CD4-positive, CD25-positive, alpha-beta regulatory T cell (primary cell): ENCODE measurements around the gene DNM1. TPM values are rescaled to one million over a fixed set of nuclear protein-coding genes. Genes with fewer than 3 reads are reported as not detected.

Source experiments
- ATAC-seq, 2 donors: fragments of 150-1000 bp; cut with Tn5 transposase; one replicate each; pipeline ENCODE4 v1.10.0; 2021; ENCODE audit warnings: low read depth in 2 of 2, moderate number of reproducible peaks in 2 of 2, moderate library complexity in 1 of 2
- DNase-seq, 3 donors: peaks; one replicate each; pipeline versions ENCODE4 v3.0.0 to v3.0.0-alpha.2; 2012 to 2022; ENCODE audit warnings: mixed read lengths in 1 of 3
- H3K27ac ChIP-seq: one replicate; pipeline ENCODE4 v1.7.0; 2013; ENCODE audit warnings: mild to moderate bottlenecking, low read length; ENCODE audit not compliant: insufficient read depth, poor library complexity, severe bottlenecking
- H3K27me3 ChIP-seq: one replicate; pipeline ENCODE4 v1.7.0; 2013; ENCODE audit warnings: low read length; ENCODE audit not compliant: control insufficient read depth, insufficient read depth
- H3K36me3 ChIP-seq: one replicate; pipeline ENCODE4 v1.7.0; 2013; ENCODE audit warnings: mild to moderate bottlenecking, low read length, moderate library complexity; ENCODE audit not compliant: control insufficient read depth, insufficient read depth
- H3K4me1 ChIP-seq: 2 replicates; pipeline ENCODE4 v1.7.0; 2013; ENCODE audit warnings: mild to moderate bottlenecking, low read length; ENCODE audit not compliant: insufficient read depth, control insufficient read depth, poor library complexity, severe bottlenecking
- H3K4me3 ChIP-seq: one replicate; pipeline ENCODE4 v1.7.0; 2013; ENCODE audit warnings: low read depth, mild to moderate bottlenecking, low read length, moderate library complexity
- H3K9me3 ChIP-seq, 2 experiments: 1 replicate in 1 of 2; 2 replicates in 1 of 2; pipeline ENCODE4 v1.7.0; 2013; ENCODE audit warnings: low read length in 2 of 2, mild to moderate bottlenecking in 1 of 2, moderate library complexity in 1 of 2; ENCODE audit not compliant: control insufficient read depth in 2 of 2
- H3K27ac Mint-ChIP-seq, 3 donors: one replicate each; pipeline ENCODE4 v1.8.0; 2020 to 2022; ENCODE audit warnings: mild to moderate bottlenecking in 3 of 3, mixed read lengths in 3 of 3, moderate library complexity in 2 of 3
- H3K27me3 Mint-ChIP-seq: one replicate; pipeline ENCODE4 v1.8.0; 2022; ENCODE audit warnings: mild to moderate bottlenecking, mixed read lengths
- H3K36me3 Mint-ChIP-seq: one replicate; pipeline ENCODE4 v1.8.0; 2020; ENCODE audit warnings: mixed read lengths
- H3K4me1 Mint-ChIP-seq, 4 donors: one replicate each; pipeline ENCODE4 v1.8.0; 2020 to 2022; ENCODE audit warnings: mixed read lengths in 4 of 4, mild to moderate bottlenecking in 1 of 4
- H3K4me3 Mint-ChIP-seq, 4 donors: one replicate each; pipeline ENCODE4 v1.8.0; 2020 to 2022; ENCODE audit warnings: mild to moderate bottlenecking in 4 of 4, mixed read lengths in 4 of 4, moderate library complexity in 3 of 4
- H3K9me3 Mint-ChIP-seq, 7 donors: one replicate each; pipeline ENCODE4 v1.8.0; 2020 to 2022; ENCODE audit warnings: mixed read lengths in 7 of 7, mild to moderate bottlenecking in 3 of 7, moderate library complexity in 2 of 7
- polyA plus RNA-seq, 4 donors: library from polyadenylated mRNA; unstranded; fragments of 300-500 nt; fragmentation: Illumina TruSeq; gene quantifications; one replicate each; pipeline ENCODE4 v1.2.3, GENCODE V29; 2021
- total RNA-seq: library from RNA; stranded (reverse); gene quantifications from one replicate; pipeline ENCODE4 v1.2.3, GENCODE V29; 2022

The DNM1 gene
- total and polyA plus RNA-seq, 5 donors from 2014 or later = 1.5 TPM; not detected in 4

GRCh38 chr9:128254362-128254761 lies 51.2 kb downstream of the DNM1 start:
- H3K27ac Mint-ChIP-seq = no peak overlapping the region
- H3K36me3 Mint-ChIP-seq = peaks cover 12% of the 10 kb centered on the region
- no peaks in the 10 kb centered on the region for H3K9me3 ChIP-seq
- no peak overlapping the region for H3K27ac ChIP-seq
- H3K36me3 ChIP-seq = peaks cover 18% of the 10 kb centered on the region
- peaks cover 0 to 18% (median 8%) of the 10 kb centered on the region in 4 donors for H3K4me1 Mint-ChIP-seq
- ATAC-seq (no peak), DNase-seq (no peak)
- H3K9me3 Mint-ChIP-seq = peaks cover 0 to 1% (median 0%) of the 10 kb centered on the region in 7 donors
- no peaks in the 10 kb centered on the region for H3K27me3 Mint-ChIP-seq
- no peak overlapping the region for H3K4me3 Mint-ChIP-seq
- no peak overlapping the region for H3K4me3 ChIP-seq
- no peaks in the 10 kb centered on the region for H3K27me3 ChIP-seq
- H3K4me1 ChIP-seq = peaks cover 19% of the 10 kb centered on the region

DNA sequence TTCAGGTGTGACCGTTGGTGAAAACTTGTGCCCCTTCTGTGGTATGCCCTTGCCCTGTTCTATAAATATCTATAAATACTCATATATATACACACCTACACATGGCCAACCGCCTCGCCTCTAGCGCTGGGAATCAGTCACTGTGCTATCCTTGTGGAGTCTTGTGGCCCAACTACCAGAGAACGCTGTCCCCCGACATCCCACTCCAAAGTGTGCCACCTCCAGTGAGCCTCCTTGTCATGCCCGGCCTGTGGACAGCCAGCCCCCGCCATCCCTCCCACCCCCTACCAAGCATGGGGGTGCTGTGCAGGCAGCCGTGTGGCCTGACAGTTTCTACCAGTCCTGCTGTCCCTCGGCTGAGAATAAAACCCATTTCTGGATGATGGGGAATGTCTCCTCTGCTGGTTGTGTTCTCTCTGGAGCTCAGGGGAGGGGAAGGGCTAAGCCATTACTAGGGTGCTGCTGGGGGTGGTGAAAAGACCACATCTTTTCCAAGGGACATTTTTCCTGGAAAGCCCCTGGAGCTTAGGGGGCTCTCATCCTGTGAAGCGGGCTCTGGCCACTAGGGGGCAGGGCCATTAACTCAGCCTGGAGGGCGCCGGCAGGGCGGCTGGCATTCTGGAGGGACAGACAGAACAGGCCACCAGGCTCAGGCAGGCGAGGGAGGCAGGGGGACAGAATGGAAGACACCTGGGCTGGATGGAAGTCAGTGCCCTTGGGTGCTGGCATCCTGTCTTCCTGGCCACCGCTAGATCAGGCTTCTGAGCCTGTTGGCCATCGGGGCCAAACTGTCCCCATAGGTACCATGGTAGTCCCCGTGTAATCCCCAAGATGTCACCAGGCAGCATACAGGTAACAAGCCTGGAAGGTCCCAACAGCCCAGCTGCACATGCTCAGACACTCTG lies 51.9 kb downstream of the DNM1 start:
- Mint-ChIP-seq H3K4me3 (peak overlapping the region in 1 of 4 donors; percentile 74), H3K4me1 (peaks cover 0 to 10% (median 7%) of the 10 kb centered on the region in 4 donors), H3K27ac (peak overlapping the region in 1 of 3 donors; percentile 12), H3K9me3 (peaks cover 0 to 1% (median 0%) of the 10 kb centered on the region in 7 donors), H3K36me3 (peaks cover 14% of the 10 kb centered on the region), H3K27me3 (no peaks in the 10 kb centered on the region)
- Histone ChIP-seq H3K27me3 (no peaks in the 10 kb centered on the region), H3K9me3 (no peaks in the 10 kb centered on the region), H3K27ac (no peak overlapping the region), H3K4me3 (no peak overlapping the region), H3K36me3 (peaks cover 24% of the 10 kb centered on the region), H3K4me1 (peaks cover 13% of the 10 kb centered on the region)
- peak; percentile 30 to 45 (median 35) for DNase-seq
- no peak for ATAC-seq

GRCh38 chr9:128257086-128257825 lies 54.1 kb downstream of the DNM1 start:
- H3K4me3 Mint-ChIP-seq = peak overlapping the region in 1 of 4 donors; percentile 27
- Histone ChIP-seq H3K36me3 (peaks cover 39% of the 10 kb centered on the region), H3K4me3 (no peak overlapping the region), H3K27ac (no peak overlapping the region), H3K9me3 (no peaks in the 10 kb centered on the region), H3K27me3 (no peaks in the 10 kb centered on the region), H3K4me1 (no peaks in the 10 kb centered on the region)
- ATAC-seq = no peak
- peaks cover 0 to 1% (median 0%) of the 10 kb centered on the region in 7 donors for H3K9me3 Mint-ChIP-seq
- H3K27ac Mint-ChIP-seq = no peak overlapping the region
- DNase-seq = no peak
- H3K4me1 Mint-ChIP-seq = peaks cover 0 to under 1% (median 0%) of the 10 kb centered on the region in 4 donors
- peaks cover 29% of the 10 kb centered on the region for H3K36me3 Mint-ChIP-seq
- H3K27me3 Mint-ChIP-seq = no peaks in the 10 kb centered on the region

GRCh38 chr9:128257907-128258306 lies 54.7 kb downstream of the DNM1 start:
- Mint-ChIP-seq H3K27me3 (no peaks in the 10 kb centered on the region), H3K27ac (no peak overlapping the region), H3K4me1 (no peaks in the 10 kb centered on the region), H3K4me3 (no peak overlapping the region), H3K36me3 (peaks cover 36% of the 10 kb centered on the region), H3K9me3 (peaks cover 0 to 1% (median 0%) of the 10 kb centered on the region in 7 donors)
- no peaks in the 10 kb centered on the region for H3K4me1 ChIP-seq
- no peaks in the 10 kb centered on the region for H3K9me3 ChIP-seq
- DNase-seq (no peak), ATAC-seq (no peak)
- H3K27me3 ChIP-seq = no peaks in the 10 kb centered on the region
- no peak overlapping the region for H3K4me3 ChIP-seq
- H3K36me3 ChIP-seq = peaks cover 44% of the 10 kb centered on the region
- H3K27ac ChIP-seq = no peak overlapping the region

DNA sequence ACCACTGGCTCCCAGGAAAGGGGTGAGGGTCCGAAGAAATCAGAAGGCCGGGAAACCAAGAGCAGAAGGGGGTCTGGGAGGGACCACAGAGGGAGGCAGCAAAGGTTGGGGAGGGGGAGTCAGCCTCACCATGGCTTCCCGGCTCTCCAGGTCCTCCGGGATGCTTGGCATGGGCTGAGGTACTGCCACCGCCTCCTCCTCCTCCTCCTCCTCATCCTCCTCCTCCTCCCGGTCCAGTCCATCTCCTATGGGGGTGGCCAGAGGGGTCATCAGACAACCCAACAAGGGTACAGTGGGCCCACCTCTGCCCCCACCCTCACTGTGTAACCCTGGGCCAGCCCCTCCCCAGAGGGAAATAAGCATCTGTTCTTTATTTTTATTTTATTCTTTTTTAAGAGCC lies 55.1 kb downstream of the DNM1 start:
- ATAC-seq (no peak), DNase-seq (no peak)
- no peaks in the 10 kb centered on the region for H3K9me3 ChIP-seq
- no peak overlapping the region for H3K27ac Mint-ChIP-seq
- no peak overlapping the region for H3K4me3 ChIP-seq
- peaks cover 0 to 1% (median 0%) of the 10 kb centered on the region in 7 donors for H3K9me3 Mint-ChIP-seq
- H3K27me3 Mint-ChIP-seq = no peaks in the 10 kb centered on the region
- H3K36me3 ChIP-seq = peaks cover 44% of the 10 kb centered on the region
- H3K27me3 ChIP-seq = no peaks in the 10 kb centered on the region
- H3K4me1 ChIP-seq = no peaks in the 10 kb centered on the region
- peaks cover 39% of the 10 kb centered on the region for H3K36me3 Mint-ChIP-seq
- H3K4me3 Mint-ChIP-seq = no peak overlapping the region
- H3K27ac ChIP-seq = no peak overlapping the region
- no peaks in the 10 kb centered on the region for H3K4me1 Mint-ChIP-seq

GRCh38 chr9:128259156-128259555 lies 56.0 kb downstream of the DNM1 start:
- H3K36me3 Mint-ChIP-seq = peaks cover 39% of the 10 kb centered on the region
- H3K4me3 Mint-ChIP-seq = no peak overlapping the region
- H3K9me3 Mint-ChIP-seq = peaks cover 0 to 1% (median 0%) of the 10 kb centered on the region in 7 donors
- no peaks in the 10 kb centered on the region for H3K27me3 ChIP-seq
- H3K9me3 ChIP-seq = no peaks in the 10 kb centered on the region
- H3K27me3 Mint-ChIP-seq = no peaks in the 10 kb centered on the region
- DNase-seq = no peak
- no peak for ATAC-seq
- no peak overlapping the region for H3K4me3 ChIP-seq
- peaks cover 44% of the 10 kb centered on the region for H3K36me3 ChIP-seq
- H3K27ac ChIP-seq = no peak overlapping the region
- H3K4me1 ChIP-seq = no peaks in the 10 kb centered on the region
- peak overlapping the region in 1 of 3 donors; percentile 82 for H3K27ac Mint-ChIP-seq
- H3K4me1 Mint-ChIP-seq = no peaks in the 10 kb centered on the region

DNA sequence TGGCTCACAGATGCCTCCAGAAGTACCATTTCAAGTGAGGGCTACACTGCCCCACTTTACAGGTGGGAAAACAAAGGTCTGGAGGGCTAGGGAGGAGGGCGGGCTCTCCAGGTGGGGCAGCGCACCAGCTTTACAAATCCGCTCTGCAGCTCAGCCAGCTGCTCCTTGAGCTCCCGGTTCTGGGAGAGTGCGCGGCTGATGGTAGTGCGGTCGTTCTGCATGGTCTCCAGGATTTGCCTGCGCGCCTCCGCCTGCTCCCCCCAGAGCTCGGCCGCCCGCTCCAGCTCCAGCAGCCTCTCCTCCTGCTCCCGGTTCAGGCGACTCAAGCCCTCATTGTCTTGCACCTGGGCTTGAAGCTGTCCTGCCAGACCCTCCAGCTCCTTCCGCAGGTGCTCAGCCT lies 57.2 kb downstream of the DNM1 start:
- Mint-ChIP-seq H3K27me3 (no peaks in the 10 kb centered on the region), H3K4me3 (no peak overlapping the region), H3K4me1 (no peaks in the 10 kb centered on the region), H3K27ac (no peak overlapping the region), H3K36me3 (peaks cover 47% of the 10 kb centered on the region), H3K9me3 (peaks cover 0 to 1% (median 0%) of the 10 kb centered on the region in 7 donors)
- no peaks in the 10 kb centered on the region for H3K9me3 ChIP-seq
- no peaks in the 10 kb centered on the region for H3K27me3 ChIP-seq
- no peak overlapping the region for H3K4me3 ChIP-seq
- ATAC-seq (no peak), DNase-seq (no peak)
- peaks cover 46% of the 10 kb centered on the region for H3K36me3 ChIP-seq
- no peak overlapping the region for H3K27ac ChIP-seq
- H3K4me1 ChIP-seq = no peaks in the 10 kb centered on the region
